H9 (cell line): Measurements from ENCODE around the gene TRERF1. TPM values are rescaled to one million over a fixed set of nuclear protein-coding genes. Genes with fewer than 3 reads are reported as not detected.

Experiments used
- DNase-seq: peaks from one replicate; pipeline ENCODE4 v3.0.0-alpha.2; 2017
- H2AFZ ChIP-seq: one replicate; pipeline ENCODE4 v1.6.1; 2013; ENCODE audit warnings: mild to moderate bottlenecking, low read length, control low read depth, moderate library complexity
- H2AK5ac ChIP-seq: 2 replicates; pipeline ENCODE4 v1.6.1; 2013; ENCODE audit warnings: low read length, control low read depth, mixed read lengths; ENCODE audit not compliant: insufficient read length
- H2BK120ac ChIP-seq: one replicate; pipeline ENCODE4 v1.6.1; 2013; ENCODE audit warnings: low read depth, mild to moderate bottlenecking, low read length, control low read depth, inconsistent platforms; ENCODE audit not compliant: poor library complexity, severe bottlenecking
- H2BK12ac ChIP-seq: 2 replicates; pipeline ENCODE4 v1.6.1; 2013; ENCODE audit warnings: low read length, control low read depth, mixed read lengths, low read depth; ENCODE audit not compliant: insufficient read length
- H2BK15ac ChIP-seq: 2 replicates; pipeline ENCODE4 v1.6.1; 2013; ENCODE audit warnings: low read depth, low read length, control low read depth
- H2BK20ac ChIP-seq: one replicate; pipeline ENCODE4 v1.6.1; 2013; ENCODE audit warnings: low read depth, mild to moderate bottlenecking, low read length, control low read depth, inconsistent platforms; ENCODE audit not compliant: poor library complexity, severe bottlenecking
- H2BK5ac ChIP-seq: 2 replicates; pipeline ENCODE4 v1.6.1; 2013; ENCODE audit warnings: low read length, control low read depth, mixed read lengths; ENCODE audit not compliant: insufficient read length
- H3K14ac ChIP-seq: 2 replicates; pipeline ENCODE4 v1.6.1; 2013; ENCODE audit warnings: low read length, control low read depth; ENCODE audit not compliant: insufficient read depth
- H3K18ac ChIP-seq: 2 replicates; pipeline ENCODE4 v1.6.1; 2013; ENCODE audit warnings: low read depth, mild to moderate bottlenecking, mixed read lengths, low read length, control low read depth; ENCODE audit not compliant: insufficient read length
- H3K23ac ChIP-seq: 2 replicates; pipeline ENCODE4 v1.6.1; 2013; ENCODE audit warnings: low read length, control low read depth, mixed read lengths, low read depth; ENCODE audit not compliant: insufficient read length
- H3K23me2 ChIP-seq: 2 replicates; pipeline ENCODE4 v1.6.1; 2013; ENCODE audit warnings: low read depth, mild to moderate bottlenecking, mixed read lengths, low read length, control low read depth; ENCODE audit not compliant: insufficient read length, poor library complexity, severe bottlenecking
- H3K27ac ChIP-seq: 2 replicates; pipeline ENCODE4 v1.5.1; 2013; ENCODE audit warnings: low read length, control low read depth, mixed read lengths, low read depth; ENCODE audit not compliant: insufficient read length
- H3K27me3 ChIP-seq: 2 replicates; pipeline ENCODE4 v1.6.1; 2013; ENCODE audit warnings: low read length, control low read depth, inconsistent platforms; ENCODE audit not compliant: insufficient read depth
- H3K4ac ChIP-seq: 2 replicates; pipeline ENCODE4 v1.6.1; 2013; ENCODE audit warnings: low read depth, mild to moderate bottlenecking, control low read depth, inconsistent platforms, low read length, moderate library complexity
- H3K4me1 ChIP-seq: 2 replicates; pipeline ENCODE4 v1.6.1; 2013; ENCODE audit warnings: low read length, control low read depth, inconsistent platforms; ENCODE audit not compliant: insufficient read depth
- H3K4me2 ChIP-seq: 2 replicates; pipeline ENCODE4 v1.6.1; 2013; ENCODE audit warnings: low read length, control low read depth, mixed read lengths; ENCODE audit not compliant: insufficient read length, insufficient read depth
- H3K56ac ChIP-seq: 2 replicates; pipeline ENCODE4 v1.6.1; 2013; ENCODE audit warnings: low read depth, mild to moderate bottlenecking, mixed read lengths, low read length, control low read depth; ENCODE audit not compliant: insufficient read length
- H3K79me1 ChIP-seq: 2 replicates; pipeline ENCODE4 v1.6.1; 2013; ENCODE audit warnings: low read depth, mild to moderate bottlenecking, moderate library complexity, low read length, control low read depth, inconsistent platforms; ENCODE audit not compliant: insufficient read depth, poor library complexity, severe bottlenecking
- H3K79me2 ChIP-seq: 2 replicates; pipeline ENCODE4 v1.6.1; 2013; ENCODE audit warnings: low read length, control low read depth, inconsistent platforms; ENCODE audit not compliant: insufficient read depth
- H3K9ac ChIP-seq: 2 replicates; pipeline ENCODE4 v1.6.1; 2013; ENCODE audit warnings: low read length, control low read depth, mixed read lengths; ENCODE audit not compliant: insufficient read length; ENCODE audit errors: extremely low read depth
- H3K9me3 ChIP-seq: one replicate; pipeline ENCODE4 v1.6.1; 2013; ENCODE audit warnings: low read depth, low read length, inconsistent platforms; ENCODE audit not compliant: control insufficient read depth
- H3T11ph ChIP-seq: one replicate; pipeline ENCODE4 v1.6.1; 2013; ENCODE audit warnings: mild to moderate bottlenecking, low read length, control low read depth, inconsistent platforms
- H4K20me1 ChIP-seq: one replicate; pipeline ENCODE4 v1.6.1; 2013; ENCODE audit not compliant: control insufficient read depth, insufficient read length, insufficient read depth
- H4K5ac ChIP-seq: 2 replicates; pipeline ENCODE4 v1.6.1; 2013; ENCODE audit warnings: low read depth, mild to moderate bottlenecking, mixed read lengths, low read length, control low read depth; ENCODE audit not compliant: insufficient read length
- H4K8ac ChIP-seq: replicated peaks from 2 replicates; pipeline ENCODE4 v1.6.1; 2013; ENCODE audit warnings: low read length, control low read depth, mixed read lengths, low read depth; ENCODE audit not compliant: insufficient read length
- H4K91ac ChIP-seq: 2 replicates; pipeline ENCODE4 v1.6.1; 2013; ENCODE audit warnings: low read depth, mild to moderate bottlenecking, moderate library complexity, mixed read lengths, low read length, control low read depth; ENCODE audit not compliant: insufficient read length
- H3K27ac Mint-ChIP-seq, 3 experiments: 2 replicates in 2 of 3; 3 replicates in 1 of 3; pipeline ENCODE4 v1.8.0; 2020 to 2021; ENCODE audit warnings: mixed read lengths in 3 of 3, mild to moderate bottlenecking in 1 of 3, moderate library complexity in 1 of 3
- H3K27me3 Mint-ChIP-seq: 2 replicates; pipeline ENCODE4 v1.8.0; 2021; ENCODE audit warnings: low read depth, mild to moderate bottlenecking, moderate library complexity, mixed read lengths
- H3K36me3 Mint-ChIP-seq, 3 experiments: 2 replicates in 2 of 3; 3 replicates in 1 of 3; pipeline ENCODE4 v1.8.0; 2020 to 2021; ENCODE audit warnings: low read depth in 3 of 3, mixed read lengths in 3 of 3; ENCODE audit not compliant: insufficient read depth in 1 of 3
- H3K4me1 Mint-ChIP-seq, 2 experiments: 2 replicates each; pipeline ENCODE4 v1.8.0; 2020; ENCODE audit warnings: mixed read lengths in 2 of 2
- H3K4me3 Mint-ChIP-seq, 2 experiments: 2 replicates in 1 of 2; 3 replicates in 1 of 2; pipeline ENCODE4 v1.8.0; 2020 to 2021; ENCODE audit warnings: mild to moderate bottlenecking in 2 of 2, mixed read lengths in 2 of 2, moderate library complexity in 1 of 2
- H3K9me3 Mint-ChIP-seq, 2 experiments: 2 replicates in 1 of 2; 3 replicates in 1 of 2; pipeline ENCODE4 v1.8.0; 2020; ENCODE audit warnings: mild to moderate bottlenecking in 2 of 2, mixed read lengths in 2 of 2, moderate library complexity in 1 of 2
- CTCF ChIP-seq: fragments of 200-600 bp; sonication (generic); conservative IDR thresholded peaks from 3 replicates; pipeline ENCODE4 v1.8.0; 2021; ENCODE audit warnings: antibody characterized with exemption, mild to moderate bottlenecking
- WGBS: extraction: QIAGEN DNeasy Blood & Tissue Kit; methylation state at CpG from one replicate; pipeline ENCODE4 v1.1.7; 2013; ENCODE audit warnings: missing lambda C conversion rate, low lambda C conversion rate, mixed read lengths; ENCODE audit not compliant: insufficient read length; ENCODE audit errors: extremely low coverage; 5-methylcytosine and 5-hydroxymethylcytosine counted together
- total RNA-seq: library from RNA; stranded (reverse); gene quantifications from 2 replicates; pipeline ENCODE4 v1.2.1, GENCODE V29; 2021

Gene TRERF1
- total RNA-seq, 1 experiment from 2014 or later: 19.7 TPM

GRCh38 chr6:42392833-42393232 is 58.9 kb downstream of the TRERF1 start:
- H2AK5ac ChIP-seq: no peak overlapping the region
- no peak overlapping the region for H3K56ac ChIP-seq
- no peak overlapping the region for H3T11ph ChIP-seq
- no peak overlapping the region for H4K91ac ChIP-seq
- H4K20me1 ChIP-seq: peaks cover 2% of the 10 kb centered on the region
- no peak overlapping the region for H3K9ac ChIP-seq
- no peaks in the 10 kb centered on the region; the same call in 1 of the 2 replicates for H3K4me1 ChIP-seq
- no peaks in the 10 kb centered on the region for H3K9me3 ChIP-seq
- H3K23me2 ChIP-seq: no peaks in the 10 kb centered on the region
- H3K4me2 ChIP-seq: no peak overlapping the region
- H2BK12ac ChIP-seq: no peak overlapping the region
- no peak overlapping the region for H4K8ac ChIP-seq
- no peak overlapping the region for H2AFZ ChIP-seq
- H2BK5ac ChIP-seq: no peak overlapping the region
- Mint-ChIP-seq H3K27me3 (no peaks in the 10 kb centered on the region), H3K36me3 (peaks cover 0 to 5% (median 2%) of the 10 kb centered on the region in 3 experiments; a peak in 2 of 7 replicates), H3K4me3 (no peak overlapping the region), H3K27ac (peak overlapping the region in 1 of 3 experiments; percentile 8; a peak in 1 of 7 replicates), H3K9me3 (no peaks in the 10 kb centered on the region), H3K4me1 (peaks cover 54 to 63% of the 10 kb centered on the region in 2 experiments)
- H3K18ac ChIP-seq: no peak overlapping the region
- H3K79me1 ChIP-seq: peaks cover 7% of the 10 kb centered on the region
- no peak overlapping the region for H3K4ac ChIP-seq
- no peak overlapping the region for H2BK15ac ChIP-seq
- H3K14ac ChIP-seq: no peak overlapping the region
- no peak overlapping the region for H3K23ac ChIP-seq
- H3K79me2 ChIP-seq: peaks cover 9% of the 10 kb centered on the region; the same call in 1 of the 2 replicates
- no peak overlapping the region for H4K5ac ChIP-seq
- no CpG with 5 or more reads among the region's 10 CpGs for WGBS
- TF ChIP-seq CTCF: no peak
- no peak overlapping the region for H2BK120ac ChIP-seq
- H2BK20ac ChIP-seq: no peak overlapping the region
- no peak for DNase-seq
- H3K27me3 ChIP-seq: no peaks in the 10 kb centered on the region
- H3K27ac ChIP-seq: no peak overlapping the region
